GM23338 (cell line): ENCODE measurements around the gene POLD3. TPM values are rescaled to one million over a fixed set of nuclear protein-coding genes. Genes with fewer than 3 reads are reported as not detected.

ENCODE experiments used
- ATAC-seq: fragments of 200-7000 bp; cut with Tn5 transposase; 3 replicates; pipeline ENCODE4 v1.9.1; 2020
- DNase-seq: peaks from one replicate; pipeline ENCODE4 v3.0.0-alpha.2; 2015; ENCODE audit warnings: low spot score
- H2AFZ ChIP-seq: fragments of 200-600 bp; sonication (generic); 2 replicates; pipeline ENCODE4 v1.8.0; 2016; ENCODE audit warnings: antibody characterized with exemption, mild to moderate bottlenecking, moderate library complexity
- H3F3A ChIP-seq: fragments of 200-600 bp; sonication (generic); replicated peaks from 2 replicates; pipeline ENCODE4 v1.8.0; 2017; ENCODE audit warnings: antibody characterized with exemption, mixed run types, low read depth
- H3K27ac ChIP-seq: fragments of 200-600 bp; sonication (generic); 2 replicates; pipeline ENCODE4 v1.6.1; 2016; ENCODE audit warnings: low read depth
- H3K27me3 ChIP-seq: fragments of 200-600 bp; sonication (generic); 2 replicates; pipeline ENCODE4 v1.8.0; 2016; ENCODE audit warnings: mild to moderate bottlenecking, mixed run types, moderate library complexity; ENCODE audit not compliant: insufficient read depth
- H3K36me3 ChIP-seq: fragments of 200-600 bp; sonication (generic); 2 replicates; pipeline ENCODE4 v1.8.0; 2016; ENCODE audit warnings: mild to moderate bottlenecking; ENCODE audit not compliant: insufficient read depth
- H3K4me1 ChIP-seq: fragments of 200-600 bp; sonication (generic); 2 replicates; pipeline ENCODE4 v1.8.0; 2016; ENCODE audit warnings: mild to moderate bottlenecking, moderate library complexity; ENCODE audit not compliant: insufficient read depth
- H3K4me2 ChIP-seq: fragments of 200-600 bp; sonication (generic); 2 replicates; pipeline ENCODE4 v1.7.1; 2017; ENCODE audit warnings: mixed run types
- H3K4me3 ChIP-seq: fragments of 200-600 bp; sonication (generic); 2 replicates; pipeline ENCODE4 v1.6.1; 2016; ENCODE audit warnings: mixed run types
- H3K79me2 ChIP-seq: fragments of 200-600 bp; sonication (generic); replicated peaks from 2 replicates; pipeline ENCODE4 v1.8.0; 2017; ENCODE audit warnings: mild to moderate bottlenecking; ENCODE audit not compliant: insufficient read depth
- H3K9me2 ChIP-seq: fragments of 200-600 bp; sonication (generic); 2 replicates; pipeline ENCODE4 v1.8.0; 2017; ENCODE audit not compliant: insufficient read depth
- H4K20me1 ChIP-seq: fragments of 200-600 bp; sonication (generic); replicated peaks from 2 replicates; pipeline ENCODE4 v1.8.0; 2017; ENCODE audit warnings: mild to moderate bottlenecking; ENCODE audit not compliant: insufficient read depth
- H3K27ac Mint-ChIP-seq: 2 replicates; pipeline ENCODE4 v1.8.0; 2020; ENCODE audit warnings: inconsistent platforms, mild to moderate bottlenecking, moderate library complexity, mixed read lengths
- H3K27me3 Mint-ChIP-seq: 3 replicates; pipeline ENCODE4 v1.8.0; 2022; ENCODE audit warnings: low read depth, mild to moderate bottlenecking, moderate library complexity, mixed read lengths, inconsistent platforms; ENCODE audit not compliant: insufficient read depth, poor library complexity
- H3K36me3 Mint-ChIP-seq: 3 replicates; pipeline ENCODE4 v1.8.0; 2021; ENCODE audit warnings: low read depth, mild to moderate bottlenecking, inconsistent platforms, moderate library complexity, mixed read lengths
- H3K4me1 Mint-ChIP-seq: 3 replicates; pipeline ENCODE4 v1.8.0; 2020; ENCODE audit warnings: mild to moderate bottlenecking, inconsistent platforms, mixed read lengths
- H3K4me3 Mint-ChIP-seq: 3 replicates; pipeline ENCODE4 v1.8.0; 2021; ENCODE audit warnings: moderate library complexity, mild to moderate bottlenecking, inconsistent platforms, mixed read lengths
- H3K9me3 Mint-ChIP-seq: 3 replicates; pipeline ENCODE4 v1.8.0; 2020; ENCODE audit warnings: moderate library complexity, mild to moderate bottlenecking, inconsistent platforms, mixed read lengths
- EZH2 ChIP-seq: fragments of 200-600 bp; sonication (generic); IDR thresholded peaks from one replicate; pipeline ENCODE4 v1.8.0; 2017; ENCODE audit warnings: antibody characterized with exemption, mild to moderate bottlenecking, low read depth; ENCODE audit not compliant: unreplicated experiment
- EZH2phosphoT487 ChIP-seq: fragments of 200-600 bp; sonication (generic); IDR thresholded peaks from one replicate; pipeline ENCODE4 v1.8.1; 2018; ENCODE audit warnings: antibody characterized with exemption; ENCODE audit not compliant: unreplicated experiment
- NANOG ChIP-seq: IDR thresholded peaks from 2 replicates; pipeline ENCODE4 v1.6.1; 2016; ENCODE audit warnings: antibody characterized with exemption, borderline replicate concordance
- ZNF114 ChIP-seq: fragments of 250-450 bp; sonication (Bioruptor Pico); IDR thresholded peaks from 2 replicates; pipeline ENCODE4 v1.5.0; 2020; ENCODE audit warnings: mild to moderate bottlenecking, moderate library complexity
- ZNF331 ChIP-seq: fragments of 250-450 bp; sonication (Bioruptor Pico); IDR thresholded peaks from 2 replicates; pipeline ENCODE4 v1.5.0; 2020; ENCODE audit warnings: low read depth, mild to moderate bottlenecking, moderate library complexity
- polyA plus RNA-seq: library from polyadenylated mRNA; unstranded; fragments of >200 nt; fragmentation: Nextera tagmentation; extraction: Ambion mirVana; gene quantifications from 2 replicates; pipeline ENCODE4 v1.2.1, GENCODE V29; 2016
- total RNA-seq: library from RNA; depleted of rRNA; stranded (reverse); fragments of >200 nt; shearing (Covaris generic); gene quantifications from 2 replicates; pipeline ENCODE4 v1.2.3, GENCODE V29; 2014
- TF ChIP-seq, protein P1 (sequence below): IDR thresholded peaks from 2 replicates; pipeline ENCODE4 v1.6.1; 2016; ENCODE audit warnings: antibody characterized with exemption
- TF ChIP-seq, protein P2 (sequence below): IDR thresholded peaks from one replicate; pipeline ENCODE4 v1.6.1; 2018; ENCODE audit warnings: antibody characterized with exemption; ENCODE audit not compliant: unreplicated experiment
- TF ChIP-seq, protein P3 (sequence below), 2 experiments: fragments of 200-600 bp in 1 of 2; sonication (generic) in 1 of 2; conservative IDR thresholded peaks; 2 replicates each; pipeline versions ENCODE4 v1.5.1 to v1.6.1; 2016 to 2017; ENCODE audit warnings: antibody characterized with exemption in 2 of 2, low read depth in 2 of 2, mild to moderate bottlenecking in 2 of 2, moderate library complexity in 1 of 2
- TF ChIP-seq, protein P4 (sequence below): fragments of 250-450 bp; sonication (Bioruptor Pico); IDR thresholded peaks from 2 replicates; pipeline ENCODE4 v1.5.0; 2020; ENCODE audit warnings: mild to moderate bottlenecking, moderate library complexity

The POLD3 gene
- total and polyA plus RNA-seq, 2 experiments from 2014 or later = 21.9 to 50.1 TPM

DNA sequence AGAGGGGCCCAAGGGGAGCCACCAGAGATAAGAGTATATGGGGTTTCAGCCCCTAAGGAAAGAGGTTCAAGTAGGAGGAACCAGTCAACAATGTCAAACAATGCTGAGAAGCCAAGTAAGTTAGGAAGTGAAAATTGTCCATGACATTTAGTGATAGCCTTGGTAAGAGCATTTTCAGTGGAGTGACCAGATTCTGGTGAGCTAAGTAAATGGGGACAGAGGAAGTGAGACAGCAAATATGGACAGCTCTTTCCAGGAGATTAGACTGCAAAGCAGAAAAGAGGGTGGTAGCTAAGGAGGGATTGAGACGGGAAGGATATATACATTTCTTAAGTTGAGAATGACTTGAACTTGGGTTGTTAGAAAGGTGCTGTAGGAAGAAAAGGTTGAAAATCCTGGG lies 22.9 kb downstream of the POLD3 start:
- no peaks in the 10 kb centered on the region for H3K9me2 ChIP-seq
- ATAC-seq (no peak), DNase-seq (no peak)
- Mint-ChIP-seq H3K36me3 (peaks cover 31% of the 10 kb centered on the region), H3K4me3 (no peak overlapping the region), H3K27ac (no peak overlapping the region), H3K4me1 (no peaks in the 10 kb centered on the region), H3K27me3 (no peaks in the 10 kb centered on the region), H3K9me3 (no peaks in the 10 kb centered on the region)
- TF ChIP-seq ZNF114 (CRISPR knock-in tag) (no peak), NANOG (no peak), EZH2 (no peak)
- TF ChIP-seq, protein P1, sequence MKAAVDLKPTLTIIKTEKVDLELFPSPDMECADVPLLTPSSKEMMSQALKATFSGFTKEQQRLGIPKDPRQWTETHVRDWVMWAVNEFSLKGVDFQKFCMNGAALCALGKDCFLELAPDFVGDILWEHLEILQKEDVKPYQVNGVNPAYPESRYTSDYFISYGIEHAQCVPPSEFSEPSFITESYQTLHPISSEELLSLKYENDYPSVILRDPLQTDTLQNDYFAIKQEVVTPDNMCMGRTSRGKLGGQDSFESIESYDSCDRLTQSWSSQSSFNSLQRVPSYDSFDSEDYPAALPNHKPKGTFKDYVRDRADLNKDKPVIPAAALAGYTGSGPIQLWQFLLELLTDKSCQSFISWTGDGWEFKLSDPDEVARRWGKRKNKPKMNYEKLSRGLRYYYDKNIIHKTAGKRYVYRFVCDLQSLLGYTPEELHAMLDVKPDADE = no peak
- TF ChIP-seq, protein P2, sequence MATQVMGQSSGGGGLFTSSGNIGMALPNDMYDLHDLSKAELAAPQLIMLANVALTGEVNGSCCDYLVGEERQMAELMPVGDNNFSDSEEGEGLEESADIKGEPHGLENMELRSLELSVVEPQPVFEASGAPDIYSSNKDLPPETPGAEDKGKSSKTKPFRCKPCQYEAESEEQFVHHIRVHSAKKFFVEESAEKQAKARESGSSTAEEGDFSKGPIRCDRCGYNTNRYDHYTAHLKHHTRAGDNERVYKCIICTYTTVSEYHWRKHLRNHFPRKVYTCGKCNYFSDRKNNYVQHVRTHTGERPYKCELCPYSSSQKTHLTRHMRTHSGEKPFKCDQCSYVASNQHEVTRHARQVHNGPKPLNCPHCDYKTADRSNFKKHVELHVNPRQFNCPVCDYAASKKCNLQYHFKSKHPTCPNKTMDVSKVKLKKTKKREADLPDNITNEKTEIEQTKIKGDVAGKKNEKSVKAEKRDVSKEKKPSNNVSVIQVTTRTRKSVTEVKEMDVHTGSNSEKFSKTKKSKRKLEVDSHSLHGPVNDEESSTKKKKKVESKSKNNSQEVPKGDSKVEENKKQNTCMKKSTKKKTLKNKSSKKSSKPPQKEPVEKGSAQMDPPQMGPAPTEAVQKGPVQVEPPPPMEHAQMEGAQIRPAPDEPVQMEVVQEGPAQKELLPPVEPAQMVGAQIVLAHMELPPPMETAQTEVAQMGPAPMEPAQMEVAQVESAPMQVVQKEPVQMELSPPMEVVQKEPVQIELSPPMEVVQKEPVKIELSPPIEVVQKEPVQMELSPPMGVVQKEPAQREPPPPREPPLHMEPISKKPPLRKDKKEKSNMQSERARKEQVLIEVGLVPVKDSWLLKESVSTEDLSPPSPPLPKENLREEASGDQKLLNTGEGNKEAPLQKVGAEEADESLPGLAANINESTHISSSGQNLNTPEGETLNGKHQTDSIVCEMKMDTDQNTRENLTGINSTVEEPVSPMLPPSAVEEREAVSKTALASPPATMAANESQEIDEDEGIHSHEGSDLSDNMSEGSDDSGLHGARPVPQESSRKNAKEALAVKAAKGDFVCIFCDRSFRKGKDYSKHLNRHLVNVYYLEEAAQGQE = no peak
- TF ChIP-seq, protein P3, sequence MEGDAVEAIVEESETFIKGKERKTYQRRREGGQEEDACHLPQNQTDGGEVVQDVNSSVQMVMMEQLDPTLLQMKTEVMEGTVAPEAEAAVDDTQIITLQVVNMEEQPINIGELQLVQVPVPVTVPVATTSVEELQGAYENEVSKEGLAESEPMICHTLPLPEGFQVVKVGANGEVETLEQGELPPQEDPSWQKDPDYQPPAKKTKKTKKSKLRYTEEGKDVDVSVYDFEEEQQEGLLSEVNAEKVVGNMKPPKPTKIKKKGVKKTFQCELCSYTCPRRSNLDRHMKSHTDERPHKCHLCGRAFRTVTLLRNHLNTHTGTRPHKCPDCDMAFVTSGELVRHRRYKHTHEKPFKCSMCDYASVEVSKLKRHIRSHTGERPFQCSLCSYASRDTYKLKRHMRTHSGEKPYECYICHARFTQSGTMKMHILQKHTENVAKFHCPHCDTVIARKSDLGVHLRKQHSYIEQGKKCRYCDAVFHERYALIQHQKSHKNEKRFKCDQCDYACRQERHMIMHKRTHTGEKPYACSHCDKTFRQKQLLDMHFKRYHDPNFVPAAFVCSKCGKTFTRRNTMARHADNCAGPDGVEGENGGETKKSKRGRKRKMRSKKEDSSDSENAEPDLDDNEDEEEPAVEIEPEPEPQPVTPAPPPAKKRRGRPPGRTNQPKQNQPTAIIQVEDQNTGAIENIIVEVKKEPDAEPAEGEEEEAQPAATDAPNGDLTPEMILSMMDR (conservative IDR thresholded peaks at IDR 0.05; ENCODE audit: low read depth in 2 of 2) = no peak
- no peak overlapping the region for H2AFZ ChIP-seq
- H3K79me2 ChIP-seq = no peaks in the 10 kb centered on the region; the same call in 1 of the 2 replicates
- H3K27me3 ChIP-seq = no peaks in the 10 kb centered on the region
- H3K4me2 ChIP-seq = no peak overlapping the region
- no peaks in the 10 kb centered on the region for H3K4me1 ChIP-seq
- no peaks in the 10 kb centered on the region for H3F3A ChIP-seq
- H3K36me3 ChIP-seq = peaks cover 20% of the 10 kb centered on the region; the same call in 1 of the 2 replicates
- no peak overlapping the region for H3K4me3 ChIP-seq
- no peak overlapping the region for H3K27ac ChIP-seq
- peaks cover 3% of the 10 kb centered on the region; the same call in 1 of the 2 replicates for H4K20me1 ChIP-seq

DNA sequence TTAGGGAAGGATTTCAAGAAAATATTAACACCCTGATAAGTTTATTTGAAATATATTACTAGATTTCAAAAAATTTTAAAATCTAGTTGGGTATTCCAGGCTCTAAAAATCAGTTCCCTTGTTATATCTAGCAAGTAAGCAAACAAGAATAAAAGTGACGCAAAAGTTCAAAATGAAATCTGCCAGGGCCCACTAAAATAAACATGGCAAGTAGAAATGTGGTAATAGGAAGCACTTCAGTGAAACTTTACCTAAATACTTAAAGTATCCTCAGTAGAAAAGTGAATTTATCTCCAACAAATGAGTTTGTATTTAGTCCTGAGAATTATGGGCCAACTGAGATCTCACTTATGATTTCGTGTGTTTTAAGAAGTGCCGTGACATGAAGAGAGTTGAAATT lies 23.6 kb downstream of the POLD3 start:
- Histone ChIP-seq H2AFZ (no peak overlapping the region), H4K20me1 (peaks cover 3% of the 10 kb centered on the region; the same call in 1 of the 2 replicates), H3K4me3 (no peak overlapping the region), H3K27ac (no peak overlapping the region), H3K4me1 (no peaks in the 10 kb centered on the region), H3K79me2 (no peaks in the 10 kb centered on the region; the same call in 1 of the 2 replicates), H3K27me3 (no peaks in the 10 kb centered on the region), H3K4me2 (no peak overlapping the region), H3K9me2 (no peaks in the 10 kb centered on the region), H3F3A (no peaks in the 10 kb centered on the region), H3K36me3 (peaks cover 20% of the 10 kb centered on the region; the same call in 1 of the 2 replicates)
- Mint-ChIP-seq H3K27me3 (no peaks in the 10 kb centered on the region), H3K9me3 (no peaks in the 10 kb centered on the region), H3K4me1 (no peaks in the 10 kb centered on the region), H3K27ac (no peak overlapping the region), H3K4me3 (no peak overlapping the region), H3K36me3 (peaks cover 34% of the 10 kb centered on the region)
- DNase-seq = no peak
- ATAC-seq = no peak
- no peak for TF ChIP-seq ZNF331 (CRISPR knock-in tag)
- no peak for TF ChIP-seq EZH2phosphoT487
- TF ChIP-seq, protein P4, sequence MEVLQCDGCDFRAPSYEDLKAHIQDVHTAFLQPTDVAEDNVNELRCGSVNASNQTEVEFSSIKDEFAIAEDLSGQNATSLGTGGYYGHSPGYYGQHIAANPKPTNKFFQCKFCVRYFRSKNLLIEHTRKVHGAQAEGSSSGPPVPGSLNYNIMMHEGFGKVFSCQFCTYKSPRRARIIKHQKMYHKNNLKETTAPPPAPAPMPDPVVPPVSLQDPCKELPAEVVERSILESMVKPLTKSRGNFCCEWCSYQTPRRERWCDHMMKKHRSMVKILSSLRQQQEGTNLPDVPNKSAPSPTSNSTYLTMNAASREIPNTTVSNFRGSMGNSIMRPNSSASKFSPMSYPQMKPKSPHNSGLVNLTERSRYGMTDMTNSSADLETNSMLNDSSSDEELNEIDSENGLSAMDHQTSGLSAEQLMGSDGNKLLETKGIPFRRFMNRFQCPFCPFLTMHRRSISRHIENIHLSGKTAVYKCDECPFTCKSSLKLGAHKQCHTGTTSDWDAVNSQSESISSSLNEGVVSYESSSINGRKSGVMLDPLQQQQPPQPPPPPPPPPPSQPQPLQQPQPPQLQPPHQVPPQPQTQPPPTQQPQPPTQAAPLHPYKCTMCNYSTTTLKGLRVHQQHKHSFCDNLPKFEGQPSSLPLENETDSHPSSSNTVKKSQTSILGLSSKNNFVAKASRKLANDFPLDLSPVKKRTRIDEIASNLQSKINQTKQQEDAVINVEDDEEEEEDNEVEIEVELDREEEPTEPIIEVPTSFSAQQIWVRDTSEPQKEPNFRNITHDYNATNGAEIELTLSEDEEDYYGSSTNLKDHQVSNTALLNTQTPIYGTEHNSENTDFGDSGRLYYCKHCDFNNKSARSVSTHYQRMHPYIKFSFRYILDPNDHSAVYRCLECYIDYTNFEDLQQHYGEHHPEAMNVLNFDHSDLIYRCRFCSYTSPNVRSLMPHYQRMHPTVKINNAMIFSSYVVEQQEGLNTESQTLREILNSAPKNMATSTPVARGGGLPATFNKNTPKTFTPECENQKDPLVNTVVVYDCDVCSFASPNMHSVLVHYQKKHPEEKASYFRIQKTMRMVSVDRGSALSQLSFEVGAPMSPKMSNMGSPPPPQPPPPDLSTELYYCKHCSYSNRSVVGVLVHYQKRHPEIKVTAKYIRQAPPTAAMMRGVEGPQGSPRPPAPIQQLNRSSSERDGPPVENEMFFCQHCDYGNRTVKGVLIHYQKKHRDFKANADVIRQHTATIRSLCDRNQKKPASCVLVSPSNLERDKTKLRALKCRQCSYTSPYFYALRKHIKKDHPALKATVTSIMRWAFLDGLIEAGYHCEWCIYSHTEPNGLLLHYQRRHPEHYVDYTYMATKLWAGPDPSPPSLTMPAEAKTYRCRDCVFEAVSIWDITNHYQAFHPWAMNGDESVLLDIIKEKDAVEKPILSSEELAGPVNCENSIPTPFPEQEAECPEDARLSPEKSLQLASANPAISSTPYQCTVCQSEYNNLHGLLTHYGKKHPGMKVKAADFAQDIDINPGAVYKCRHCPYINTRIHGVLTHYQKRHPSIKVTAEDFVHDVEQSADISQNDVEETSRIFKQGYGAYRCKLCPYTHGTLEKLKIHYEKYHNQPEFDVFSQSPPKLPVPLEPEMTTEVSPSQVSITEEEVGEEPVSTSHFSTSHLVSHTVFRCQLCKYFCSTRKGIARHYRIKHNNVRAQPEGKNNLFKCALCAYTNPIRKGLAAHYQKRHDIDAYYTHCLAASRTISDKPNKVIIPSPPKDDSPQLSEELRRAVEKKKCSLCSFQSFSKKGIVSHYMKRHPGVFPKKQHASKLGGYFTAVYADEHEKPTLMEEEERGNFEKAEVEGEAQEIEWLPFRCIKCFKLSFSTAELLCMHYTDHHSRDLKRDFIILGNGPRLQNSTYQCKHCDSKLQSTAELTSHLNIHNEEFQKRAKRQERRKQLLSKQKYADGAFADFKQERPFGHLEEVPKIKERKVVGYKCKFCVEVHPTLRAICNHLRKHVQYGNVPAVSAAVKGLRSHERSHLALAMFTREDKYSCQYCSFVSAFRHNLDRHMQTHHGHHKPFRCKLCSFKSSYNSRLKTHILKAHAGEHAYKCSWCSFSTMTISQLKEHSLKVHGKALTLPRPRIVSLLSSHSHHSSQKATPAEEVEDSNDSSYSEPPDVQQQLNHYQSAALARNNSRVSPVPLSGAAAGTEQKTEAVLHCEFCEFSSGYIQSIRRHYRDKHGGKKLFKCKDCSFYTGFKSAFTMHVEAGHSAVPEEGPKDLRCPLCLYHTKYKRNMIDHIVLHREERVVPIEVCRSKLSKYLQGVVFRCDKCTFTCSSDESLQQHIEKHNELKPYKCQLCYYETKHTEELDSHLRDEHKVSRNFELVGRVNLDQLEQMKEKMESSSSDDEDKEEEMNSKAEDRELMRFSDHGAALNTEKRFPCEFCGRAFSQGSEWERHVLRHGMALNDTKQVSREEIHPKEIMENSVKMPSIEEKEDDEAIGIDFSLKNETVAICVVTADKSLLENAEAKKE (CRISPR knock-in tag) = no peak
- TF ChIP-seq NANOG = no peak
- no peak for TF ChIP-seq ZNF114 (CRISPR knock-in tag)
